Transverse colon (tissue), 4 donors: ENCODE results near the gene INAVA. TPM values are rescaled to one million over a fixed set of nuclear protein-coding genes. Genes with fewer than 3 reads are reported as not detected.

Source experiments
- DNase-seq: peaks from one replicate; pipeline ENCODE4 v3.0.0-alpha.2; 2019
- H3K27ac ChIP-seq, 4 donors: fragments of 200-600 bp; sonication (generic); 2 replicates each; pipeline ENCODE4 v1.5.1; 2016 to 2018; ENCODE audit warnings: inconsistent platforms in 4 of 4
- H3K27me3 ChIP-seq: fragments of 200-600 bp; sonication (generic); 2 replicates; pipeline ENCODE4 v1.5.1; 2017; ENCODE audit warnings: inconsistent platforms
- H3K36me3 ChIP-seq, 4 donors: fragments of 200-600 bp; sonication (generic); 2 replicates each; pipeline ENCODE4 v1.5.1; 2017 to 2019; ENCODE audit warnings: inconsistent platforms in 4 of 4
- H3K4me1 ChIP-seq, 4 donors: fragments of 200-600 bp; sonication (generic); 2 replicates each; pipeline ENCODE4 v1.5.1; 2017 to 2020; ENCODE audit warnings: inconsistent platforms in 4 of 4
- H3K4me3 ChIP-seq, 4 donors: fragments of 200-600 bp; sonication (generic); 1 replicate in 1 of 4; 2 replicates in 3 of 4; pipeline versions ENCODE4 v1.5.1 to v1.6.1; 2017 to 2019; ENCODE audit warnings: inconsistent platforms in 4 of 4
- H3K9me3 ChIP-seq, 2 donors: fragments of 200-600 bp; sonication (generic); 2 replicates each; pipeline ENCODE4 v1.5.1; 2017 to 2019; ENCODE audit warnings: inconsistent platforms in 2 of 2
- EP300 ChIP-seq: sonication (generic); formaldehyde crosslinking; IDR thresholded peaks from one replicate; pipeline ENCODE4 v1.6.1; 2017; ENCODE audit warnings: antibody characterized with exemption, low read depth
- POLR2A ChIP-seq: fragments of 450-650 bp; IDR thresholded peaks from one replicate; pipeline ENCODE4 v1.6.1; 2016; ENCODE audit warnings: antibody characterized with exemption, mild to moderate bottlenecking, moderate library complexity
- POLR2AphosphoS5 ChIP-seq, 3 donors: sonication (generic); formaldehyde crosslinking; IDR thresholded peaks; one replicate each; pipeline ENCODE4 v1.6.1; 2016; ENCODE audit warnings: antibody characterized with exemption in 3 of 3
- WGBS, 2 donors: methylation state at CpG; one replicate each; pipeline ENCODE4 v1.1.5; 2018; ENCODE audit warnings: low coverage in 1 of 2; 5-methylcytosine and 5-hydroxymethylcytosine counted together
- in situ Hi-C, 4 donors: fragments of 200-750 bp; cut with MboI; loops; one replicate each; pipeline versions ENCODE4 v1.15.0 to v1.15.1; 2017; ENCODE audit warnings: low sequenced_read_pairs in 3 of 4, low pct_ligation_motif_present in 1 of 4, low pct_unique_long_range_greater_than_20kb in 1 of 4
- intact Hi-C: fragments of 100-400 bp; cut with DNase I; formaldehyde crosslinking; loops from one replicate; pipeline ENCODE4 v1.15.1; 2023; ENCODE audit warnings: low total_unique reads
- total RNA-seq, 4 donors: library from RNA; depleted of rRNA; stranded (reverse); fragments of >200 nt; gene quantifications; one replicate each; pipeline ENCODE4 v1.1.0, GENCODE V29; 2016
- TF ChIP-seq, protein P1 (sequence below), 5 experiments: fragments of 200-600 bp in 3 of 5; fragments of 450-650 bp in 2 of 5; sonication (generic) in 3 of 5; IDR thresholded peaks; 1 replicate in 2 of 5; 2 replicates in 3 of 5; pipeline ENCODE4 v1.5.1; 2016 to 2017; ENCODE audit warnings: antibody characterized with exemption in 5 of 5, inconsistent platforms in 3 of 5, mild to moderate bottlenecking in 2 of 5, moderate library complexity in 1 of 5

The INAVA gene
- total RNA-seq, 4 donors from 2014 or later, result 139 to 609 (median 265) TPM

DNA sequence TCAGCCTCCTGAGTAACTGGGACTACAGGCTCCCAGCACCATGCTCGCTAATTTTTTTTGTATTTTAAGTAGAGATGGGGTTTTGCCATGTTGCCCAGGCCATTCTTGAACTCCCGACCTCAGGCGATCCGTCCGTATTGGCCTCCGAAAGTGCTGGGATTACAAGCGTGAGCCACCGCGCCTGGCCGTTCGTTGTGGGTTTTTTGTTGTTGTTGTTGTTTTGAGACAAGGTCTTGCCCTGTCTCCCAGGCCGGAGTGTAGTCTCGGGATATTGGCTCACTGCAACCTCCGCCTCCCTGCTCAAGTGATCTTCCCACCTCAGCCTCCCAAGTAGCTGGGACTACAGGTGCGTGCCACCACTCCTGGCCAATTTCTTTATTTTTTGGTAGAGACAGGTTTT lies 4.7 kb upstream of the INAVA start:
- no peak for DNase-seq
- no peaks in the 10 kb centered on the region for H3K9me3 ChIP-seq
- no peaks in the 10 kb centered on the region for H3K36me3 ChIP-seq
- H3K27ac ChIP-seq, result no peak overlapping the region
- intact Hi-C loops (no loop called here), in situ Hi-C loops (loop anchor here in 1 of 4 donors (10.0 kb wide), 1 partner anchor 145 kb away; no protein-coding TSS in a partner anchor)
- H3K4me3 ChIP-seq, result no peak overlapping the region
- H3K4me1 ChIP-seq, result peaks cover 0 to 45% (median 35%) of the 10 kb centered on the region in 4 donors
- peaks cover 14% of the 10 kb centered on the region for H3K27me3 ChIP-seq
- TF ChIP-seq, protein P1, sequence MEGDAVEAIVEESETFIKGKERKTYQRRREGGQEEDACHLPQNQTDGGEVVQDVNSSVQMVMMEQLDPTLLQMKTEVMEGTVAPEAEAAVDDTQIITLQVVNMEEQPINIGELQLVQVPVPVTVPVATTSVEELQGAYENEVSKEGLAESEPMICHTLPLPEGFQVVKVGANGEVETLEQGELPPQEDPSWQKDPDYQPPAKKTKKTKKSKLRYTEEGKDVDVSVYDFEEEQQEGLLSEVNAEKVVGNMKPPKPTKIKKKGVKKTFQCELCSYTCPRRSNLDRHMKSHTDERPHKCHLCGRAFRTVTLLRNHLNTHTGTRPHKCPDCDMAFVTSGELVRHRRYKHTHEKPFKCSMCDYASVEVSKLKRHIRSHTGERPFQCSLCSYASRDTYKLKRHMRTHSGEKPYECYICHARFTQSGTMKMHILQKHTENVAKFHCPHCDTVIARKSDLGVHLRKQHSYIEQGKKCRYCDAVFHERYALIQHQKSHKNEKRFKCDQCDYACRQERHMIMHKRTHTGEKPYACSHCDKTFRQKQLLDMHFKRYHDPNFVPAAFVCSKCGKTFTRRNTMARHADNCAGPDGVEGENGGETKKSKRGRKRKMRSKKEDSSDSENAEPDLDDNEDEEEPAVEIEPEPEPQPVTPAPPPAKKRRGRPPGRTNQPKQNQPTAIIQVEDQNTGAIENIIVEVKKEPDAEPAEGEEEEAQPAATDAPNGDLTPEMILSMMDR (IDR thresholded peaks at IDR 0.05), result no peak
- TF ChIP-seq POLR2A, result no peak
- no peak for TF ChIP-seq POLR2AphosphoS5 (IDR thresholded peaks at IDR 0.05)
- TF ChIP-seq EP300, result no peak
- 90 to 96% methylated on average over 4 to 15 of the region's 15 CpGs for WGBS, 2 donors

DNA sequence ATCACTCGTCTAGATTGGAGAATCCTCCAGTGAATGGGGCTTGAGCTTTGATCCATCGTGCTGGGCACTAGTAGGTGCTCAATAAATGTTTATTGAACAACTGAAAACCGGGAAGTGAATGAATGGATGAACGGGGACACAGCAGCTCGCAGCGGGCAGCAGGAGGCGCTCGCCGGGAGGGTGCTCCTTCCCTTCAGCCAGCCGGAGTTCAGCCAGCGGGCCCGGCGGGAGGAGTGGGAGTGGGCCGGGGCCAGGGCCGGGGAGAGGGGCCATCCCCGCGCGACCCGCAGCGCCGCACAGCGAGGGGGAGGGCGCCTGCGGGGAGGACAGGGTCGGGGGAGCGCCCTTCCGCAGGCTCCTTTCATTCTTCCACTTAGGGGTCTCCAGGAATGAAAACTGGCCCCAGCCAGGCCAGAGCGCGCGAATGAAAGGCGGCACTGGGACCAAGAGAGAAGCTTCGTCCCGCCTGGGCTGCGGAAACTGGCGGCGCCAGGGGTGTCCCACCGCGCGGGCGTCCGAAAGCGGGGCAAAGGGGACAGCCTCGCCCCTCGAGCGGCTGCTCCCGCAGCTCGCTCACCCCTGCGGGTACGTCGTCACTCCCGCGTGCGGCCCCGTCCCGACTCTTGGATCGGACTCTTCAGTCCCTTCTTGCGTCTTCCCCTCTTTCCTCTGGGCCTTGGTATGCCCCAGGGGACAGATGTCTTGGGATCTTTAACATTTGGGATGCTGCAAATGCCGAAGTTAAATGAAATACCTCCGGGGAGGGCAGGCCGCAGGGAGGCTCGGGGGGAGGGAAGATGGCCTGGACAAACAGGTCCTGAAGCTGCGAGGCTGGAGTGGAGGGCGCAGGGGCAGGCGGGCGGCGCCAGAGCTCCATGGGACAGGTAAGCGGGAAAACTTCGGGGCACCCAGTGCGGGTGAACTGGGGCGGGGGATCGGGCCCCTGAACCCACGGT lies 3.6 kb upstream of the INAVA start:
- TF ChIP-seq POLR2A (peak; percentile 14), POLR2AphosphoS5 (IDR thresholded peaks at IDR 0.05) (no peak), EP300 (no peak)
- TF ChIP-seq, protein P1 (IDR thresholded peaks at IDR 0.05), result peak; percentile 32 to 65 (median 37)
- intact Hi-C loops, result no loop called here
- peak; percentile 68 for DNase-seq
- peak overlapping the region; percentile 23 to 66 (median 44) for H3K4me3 ChIP-seq
- H3K4me1 ChIP-seq, result peaks cover 0 to 45% (median 35%) of the 10 kb centered on the region in 4 donors
- WGBS, 2 donors, result 6 to 15% methylated on average over 6 to 70 of the region's 72 CpGs
- peaks cover 14% of the 10 kb centered on the region for H3K27me3 ChIP-seq
- peak overlapping the region; percentile 90 to 96 (median 91) for H3K27ac ChIP-seq
- in situ Hi-C loops, result loop anchor here in 1 of 4 donors (10.0 kb wide), 1 partner anchor 144 kb away; no protein-coding TSS in a partner anchor
- H3K36me3 ChIP-seq, result no peaks in the 10 kb centered on the region
- H3K9me3 ChIP-seq, result no peaks in the 10 kb centered on the region

DNA sequence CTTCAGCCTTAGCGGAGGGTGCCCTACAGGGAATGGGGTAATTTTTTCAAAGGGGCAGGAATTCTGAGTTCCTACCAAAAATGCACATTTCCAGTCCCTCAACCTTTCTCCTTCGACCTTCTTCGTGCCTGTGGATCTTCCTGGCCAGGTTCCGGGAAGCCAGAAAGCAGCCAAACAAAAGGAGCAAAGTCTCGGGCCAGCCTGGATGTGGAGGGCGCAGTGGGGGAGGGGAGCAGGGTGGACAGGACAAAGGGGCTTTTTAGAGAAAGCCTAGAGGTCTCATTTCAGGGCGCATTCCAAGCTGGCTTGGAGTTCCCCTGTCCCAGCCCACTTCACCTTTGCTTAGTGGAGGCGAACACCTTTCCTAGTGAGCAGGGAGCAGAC lies 2.9 kb upstream of the INAVA start:
- in situ Hi-C loops, result loop anchor here in 1 of 4 donors (10.0 kb wide), 1 partner anchor 143 kb away; no protein-coding TSS in a partner anchor
- DNase-seq, result peak; percentile 52
- WGBS, 2 donors, result 39% methylated on average over 8 of the region's 8 CpGs; no CpG with 5 or more reads in 1 of the 2 donors

DNA sequence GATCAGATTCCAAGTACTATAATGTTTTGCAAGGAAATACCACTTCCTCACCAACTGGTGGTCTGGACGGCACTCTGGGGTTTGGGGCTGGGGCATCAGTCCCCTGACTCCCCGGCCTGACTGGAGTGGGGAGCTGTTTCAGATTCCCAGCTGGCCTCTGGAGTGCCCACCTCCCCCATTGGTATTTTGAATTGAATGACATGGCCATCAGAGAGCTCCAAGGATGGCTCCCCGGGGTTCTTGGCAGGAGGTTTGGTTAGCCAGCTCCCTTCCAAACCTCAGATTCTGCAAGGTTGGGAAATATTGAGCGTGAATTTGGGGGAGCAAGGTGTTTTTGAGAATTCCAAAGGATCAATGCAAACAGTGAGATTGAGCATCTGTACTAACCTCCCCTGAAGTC lies 2.2 kb upstream of the INAVA start:
- H3K27ac ChIP-seq, result peak overlapping the region; percentile 90 to 96 (median 91)

More for the DNA sequence above, 2.9 kb upstream of the INAVA start:
- peak overlapping the region; percentile 90 to 96 (median 91) for H3K27ac ChIP-seq
- peak overlapping the region in 3 of 4 donors; percentile 35 to 66 (median 53) for H3K4me3 ChIP-seq
- peaks cover 14% of the 10 kb centered on the region for H3K27me3 ChIP-seq
- H3K36me3 ChIP-seq, result no peaks in the 10 kb centered on the region
- TF ChIP-seq EP300 (no peak), POLR2A (no peak), POLR2AphosphoS5 (IDR thresholded peaks at IDR 0.05) (no peak)
- TF ChIP-seq, protein P1 (IDR thresholded peaks at IDR 0.05), result no peak
- H3K9me3 ChIP-seq, result no peaks in the 10 kb centered on the region
- intact Hi-C loops, result no loop called here
- peaks cover 0 to 45% (median 35%) of the 10 kb centered on the region in 4 donors for H3K4me1 ChIP-seq

More for the DNA sequence above, 2.2 kb upstream of the INAVA start:
- in situ Hi-C loops, result loop anchor here in 1 of 4 donors (10.0 kb wide), 1 partner anchor 142 kb away; no protein-coding TSS in a partner anchor
- intact Hi-C loops, result no loop called here
- Histone ChIP-seq H3K4me3 (no peak overlapping the region), H3K9me3 (no peaks in the 10 kb centered on the region), H3K27me3 (peaks cover 14% of the 10 kb centered on the region), H3K36me3 (no peaks in the 10 kb centered on the region), H3K4me1 (peaks cover 0 to 51% (median 38%) of the 10 kb centered on the region in 4 donors)
- TF ChIP-seq EP300 (no peak), POLR2AphosphoS5 (IDR thresholded peaks at IDR 0.05) (no peak), POLR2A (no peak)
- TF ChIP-seq, protein P1 (IDR thresholded peaks at IDR 0.05), result no peak
- WGBS, 2 donors, result 80% methylated on average over 4 of the region's 4 CpGs; no CpG with 5 or more reads in 1 of the 2 donors
- DNase-seq, result no peak
